Measurements from ENCODE around the gene CPO. TPM values are rescaled to one million over a fixed set of nuclear protein-coding genes. Genes with fewer than 3 reads are reported as not detected.

CPO gene
- total and polyA plus RNA-seq, 2 experiments from 2014 or later: 0.42 TPM; not detected in 1

DNA sequence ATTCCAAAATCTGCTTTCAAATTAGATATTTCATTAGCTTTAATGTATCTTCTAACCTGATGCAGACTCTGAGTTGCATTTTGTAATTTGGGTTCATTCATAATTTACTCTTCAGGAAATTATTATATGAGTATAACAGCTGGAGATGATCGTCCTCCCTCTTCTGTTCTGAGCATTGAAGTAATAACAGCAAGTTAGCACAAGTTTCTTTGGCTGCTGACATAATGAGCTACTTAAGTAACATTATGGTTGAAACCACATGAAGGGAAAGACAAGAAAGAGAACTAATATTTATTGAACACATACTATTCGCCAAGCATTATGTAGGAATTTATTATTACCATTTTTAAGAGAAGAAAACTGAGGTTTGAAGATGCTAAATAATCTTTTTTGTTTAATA, 75.1 kb downstream of the CPO start:
- H3K4me3 ChIP-seq: no peak overlapping the region
- TF ChIP-seq, protein P1, sequence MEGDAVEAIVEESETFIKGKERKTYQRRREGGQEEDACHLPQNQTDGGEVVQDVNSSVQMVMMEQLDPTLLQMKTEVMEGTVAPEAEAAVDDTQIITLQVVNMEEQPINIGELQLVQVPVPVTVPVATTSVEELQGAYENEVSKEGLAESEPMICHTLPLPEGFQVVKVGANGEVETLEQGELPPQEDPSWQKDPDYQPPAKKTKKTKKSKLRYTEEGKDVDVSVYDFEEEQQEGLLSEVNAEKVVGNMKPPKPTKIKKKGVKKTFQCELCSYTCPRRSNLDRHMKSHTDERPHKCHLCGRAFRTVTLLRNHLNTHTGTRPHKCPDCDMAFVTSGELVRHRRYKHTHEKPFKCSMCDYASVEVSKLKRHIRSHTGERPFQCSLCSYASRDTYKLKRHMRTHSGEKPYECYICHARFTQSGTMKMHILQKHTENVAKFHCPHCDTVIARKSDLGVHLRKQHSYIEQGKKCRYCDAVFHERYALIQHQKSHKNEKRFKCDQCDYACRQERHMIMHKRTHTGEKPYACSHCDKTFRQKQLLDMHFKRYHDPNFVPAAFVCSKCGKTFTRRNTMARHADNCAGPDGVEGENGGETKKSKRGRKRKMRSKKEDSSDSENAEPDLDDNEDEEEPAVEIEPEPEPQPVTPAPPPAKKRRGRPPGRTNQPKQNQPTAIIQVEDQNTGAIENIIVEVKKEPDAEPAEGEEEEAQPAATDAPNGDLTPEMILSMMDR (IDR thresholded peaks at IDR 0.05; ENCODE audit: low read depth, low read length): no peak
- no peak for DNase-seq (ENCODE audit: low read depth in 1 of 2, low spot score in 1 of 2)

DNA sequence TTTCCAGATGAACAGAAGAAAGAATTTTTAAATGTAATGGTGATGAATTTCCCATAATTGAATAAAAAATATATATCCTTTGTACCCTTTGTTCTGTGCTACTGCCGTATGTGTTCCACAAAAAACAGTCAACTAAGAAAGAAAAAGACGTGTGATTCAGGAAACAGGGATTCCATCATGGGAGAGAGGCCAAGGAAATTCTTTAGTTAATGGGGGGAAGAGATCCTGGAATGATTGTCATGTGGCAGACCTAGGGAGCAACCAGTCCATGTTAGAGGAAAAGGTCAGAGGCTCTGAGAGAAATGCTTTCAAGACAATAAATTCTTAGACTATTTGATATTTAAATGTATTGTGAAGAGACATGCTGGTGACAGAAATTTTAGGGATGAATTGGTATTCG, 76.6 kb downstream of the CPO start:
- Histone ChIP-seq H3K27me3 (no peaks in the 10 kb centered on the region), H3K4me1 (ENCODE audit: low read depth) (no peaks in the 10 kb centered on the region), H3K4me3 (no peak overlapping the region), H3K36me3 (no peaks in the 10 kb centered on the region), H3K9me3 (ENCODE audit: low read depth) (no peaks in the 10 kb centered on the region), H3K27ac (no peak overlapping the region)
- no peak for DNase-seq (ENCODE audit: low read depth in 1 of 2, low spot score in 1 of 2)
- TF ChIP-seq, protein P1 (IDR thresholded peaks at IDR 0.05; ENCODE audit: low read depth, low read length): no peak

More for the DNA sequence above, 75.1 kb downstream of the CPO start:
- H3K27ac ChIP-seq: no peak overlapping the region
- no peaks in the 10 kb centered on the region for H3K36me3 ChIP-seq
- H3K9me3 ChIP-seq (ENCODE audit: low read depth): no peaks in the 10 kb centered on the region
- no peaks in the 10 kb centered on the region for H3K4me1 ChIP-seq (ENCODE audit: low read depth)
- no peaks in the 10 kb centered on the region for H3K27me3 ChIP-seq

Other genes with a start within 250 kb of the CPO start
- gene DYTN, start 221.1 kb upstream of the CPO start, total RNA-seq: not detected in 2 replicates
- not detected in 2 replicates for gene DYTN, start 221.1 kb upstream of the CPO start, polyA plus RNA-seq
- gene MDH1B, start 174.2 kb upstream of the CPO start, total RNA-seq: 2.9 and 4.7 TPM in 2 replicates
- gene MDH1B, start 174.2 kb upstream of the CPO start, polyA plus RNA-seq: 1.4 and 1.8 TPM in 2 replicates
- 16.5 and 22.3 TPM in 2 replicates for gene FASTKD2, start 173.9 kb upstream of the CPO start, total RNA-seq
- 24.5 and 40.8 TPM in 2 replicates for gene FASTKD2, start 173.9 kb upstream of the CPO start, polyA plus RNA-seq
- 7.5 and 9.3 TPM in 2 replicates for gene KLF7, start 226.4 kb downstream of the CPO start, total RNA-seq
- gene KLF7, start 226.4 kb downstream of the CPO start, polyA plus RNA-seq: 8.3 and 9.6 TPM in 2 replicates

Measured in cardiac muscle cell (in vitro differentiated cells and primary cell).